Measurements from ENCODE around the gene AP1AR.
"Not testable (repeated sequence)": the region's sequence is repeated elsewhere in the genome, so short reads cannot be mapped to it uniquely, and the experiment has no call there.

Gene AP1AR

GRCh38 chr4:112289407-112290253 lies 58.0 kb downstream of the AP1AR start:
- DNase-seq (ENCODE audit: low read depth) = no peak
- H3K4me3 ChIP-seq (ENCODE audit: low read depth, low read length) = no peak overlapping the region
- no peak for TF ChIP-seq CTCF (IDR thresholded peaks at IDR 0.05; ENCODE audit: low read depth, low read length)
- no peak for TF ChIP-seq POLR2A (IDR thresholded peaks at IDR 0.05; ENCODE audit: extremely low read depth, insufficient read length)
- TF ChIP-seq MYC (IDR thresholded peaks at IDR 0.05; ENCODE audit: low read depth, low read length) = no peak
- TF ChIP-seq MAX (IDR thresholded peaks at IDR 0.05; ENCODE audit: low read depth, low read length) = no peak

GRCh38 chr4:112290341-112290740 lies 58.8 kb downstream of the AP1AR start:
- H3K4me3 ChIP-seq (ENCODE audit: low read depth, low read length) = no peak overlapping the region
- TF ChIP-seq CTCF (IDR thresholded peaks at IDR 0.05; ENCODE audit: low read depth, low read length) = no peak
- no peak for TF ChIP-seq POLR2A (IDR thresholded peaks at IDR 0.05; ENCODE audit: extremely low read depth, insufficient read length)
- TF ChIP-seq MYC (IDR thresholded peaks at IDR 0.05; ENCODE audit: low read depth, low read length) = no peak
- TF ChIP-seq MAX (IDR thresholded peaks at IDR 0.05; ENCODE audit: low read depth, low read length) = no peak
- DNase-seq (ENCODE audit: low read depth) = no peak

GRCh38 chr4:112296949-112297880 lies 65.6 kb downstream of the AP1AR start, which contains the start of gene ALPK1:
Gene ALPK1 (plus strand): TSS chr4:112297369.
- H3K4me3 ChIP-seq (ENCODE audit: low read depth, low read length) = peak within 1 kb of the TSS; percentile 83
- no peak; the same call in 1 of the 2 replicates for TF ChIP-seq MYC (IDR thresholded peaks at IDR 0.05; ENCODE audit: low read depth, low read length)
- TF ChIP-seq POLR2A (IDR thresholded peaks at IDR 0.05; ENCODE audit: extremely low read depth, insufficient read length) = peak; percentile 19
- peak; percentile 90 for DNase-seq (ENCODE audit: low read depth)

GRCh38 chr4:112299721-112300120 lies 68.1 kb downstream of the AP1AR start:
- H3K4me3 ChIP-seq (ENCODE audit: low read depth, low read length) = no peak overlapping the region
- no peak for TF ChIP-seq MAX (IDR thresholded peaks at IDR 0.05; ENCODE audit: low read depth, low read length)
- TF ChIP-seq CTCF (IDR thresholded peaks at IDR 0.05; ENCODE audit: low read depth, low read length) = no peak
- no peak for TF ChIP-seq MYC (IDR thresholded peaks at IDR 0.05; ENCODE audit: low read depth, low read length)
- no peak for TF ChIP-seq POLR2A (IDR thresholded peaks at IDR 0.05; ENCODE audit: extremely low read depth, insufficient read length)
- no peak for DNase-seq (ENCODE audit: low read depth)

- DNase-seq (ENCODE audit: low read depth) = no peak
- no peak overlapping the region for H3K4me3 ChIP-seq (ENCODE audit: low read depth, low read length)
- TF ChIP-seq MAX (IDR thresholded peaks at IDR 0.05; ENCODE audit: low read depth, low read length) = no peak
- TF ChIP-seq CTCF (IDR thresholded peaks at IDR 0.05; ENCODE audit: low read depth, low read length) = no peak
- TF ChIP-seq POLR2A (IDR thresholded peaks at IDR 0.05; ENCODE audit: extremely low read depth, insufficient read length) = no peak
- TF ChIP-seq MYC (IDR thresholded peaks at IDR 0.05; ENCODE audit: low read depth, low read length) = no peak
Observed at GRCh38 chr4:112302320-112303274, 71.0 kb downstream of the AP1AR start.

- not testable (repeated sequence) for DNase-seq (ENCODE audit: low read depth); H3K4me3 ChIP-seq (ENCODE audit: low read depth, low read length)
Observed at GRCh38 chr4:112305477-112305876, 73.9 kb downstream of the AP1AR start.

GRCh38 chr4:112309263-112309791 lies 77.7 kb downstream of the AP1AR start:
- not testable (repeated sequence) for DNase-seq (ENCODE audit: low read depth); H3K4me3 ChIP-seq (ENCODE audit: low read depth, low read length)
